ENCODE data around the gene DCAF12. TPM values are rescaled to one million over a fixed set of nuclear protein-coding genes. Genes with fewer than 3 reads are reported as not detected.
A peak's percentile ranks its signal among the peaks of the same experiment; 100 is the strongest.

The DCAF12 gene
- total and polyA plus RNA-seq, 2 of the 8 experiments (the other 6 are each of a cell fraction or from before 2014, with no cell fraction given), result 22.7 to 29.2 TPM

GRCh38 chr9:34048727-34049629, 77.5 kb downstream of the DCAF12 start, which contains the start of gene UBAP2 (continued):
- TF ChIP-seq CTCF (IDR thresholded peaks at IDR 0.05; ENCODE audit: control extremely low read depth in 1 of 3, insufficient read depth in 1 of 3, low read depth in 1 of 3, low read length in 3 of 3) (no peak), CBX8 (IDR thresholded peaks at IDR 0.05; ENCODE audit: borderline replicate concordance, low read depth, low read length) (no peak), SRF (IDR thresholded peaks at IDR 0.05; ENCODE audit: low read depth, low read length) (peak; percentile 48), SUZ12 (IDR thresholded peaks at IDR 0.05; ENCODE audit: low read length) (no peak), ASH2L (IDR thresholded peaks at IDR 0.05; ENCODE audit: low read length) (peak; percentile 82), TBP (IDR thresholded peaks at IDR 0.05; ENCODE audit: low read depth, low read length) (peak; percentile 96), CHD1 (IDR thresholded peaks at IDR 0.05; ENCODE audit: low read depth, low read length) (no peak), GABPA (IDR thresholded peaks at IDR 0.05; ENCODE audit: borderline replicate concordance, insufficient read depth, low read length) (no peak), SP4 (IDR thresholded peaks at IDR 0.05; ENCODE audit: low read length) (no peak), POU5F1 (IDR thresholded peaks at IDR 0.05; ENCODE audit: low read depth, low read length) (no peak), FOSL1 (IDR thresholded peaks at IDR 0.05; ENCODE audit: insufficient read depth, low read depth, low read length) (no peak), RFX5 (IDR thresholded peaks at IDR 0.05; ENCODE audit: borderline replicate concordance, low read depth, low read length) (no peak; the same call in 1 of the 2 replicates), SAP30 (IDR thresholded peaks at IDR 0.05; ENCODE audit: insufficient read depth, insufficient replicate concordance, low read length) (no peak), CREB1 (IDR thresholded peaks at IDR 0.05) (peak; percentile 98), YY1 (IDR thresholded peaks at IDR 0.05; ENCODE audit: low read depth, low read length) (peak; percentile 72; the same call in 1 of the 2 replicates), HDAC2 (IDR thresholded peaks at IDR 0.05; ENCODE audit: borderline replicate concordance in 1 of 2, low read depth in 2 of 2, low read length in 2 of 2) (no peak), ZNF274 (IDR thresholded peaks at IDR 0.05; ENCODE audit: borderline replicate concordance, extremely low read depth, low read length) (no peak), KDM4A (IDR thresholded peaks at IDR 0.05; ENCODE audit: low read depth, low read length, severe bottlenecking) (peak; percentile 99), SIN3A (conservative IDR thresholded peaks at IDR 0.05 in 1 of 2, IDR thresholded peaks at IDR 0.05 in 1 of 2; ENCODE audit: low read depth in 1 of 2, low read length in 2 of 2) (peak; percentile 23 to 80; a peak in 1 of 4 replicates), MAX (IDR thresholded peaks at IDR 0.05) (peak; percentile 98)
